ENCODE data around the gene UBQLN4. TPM values are rescaled to one million over a fixed set of nuclear protein-coding genes. Genes with fewer than 3 reads are reported as not detected.

Gene UBQLN4
- total RNA-seq, 1 donor from 2014 or later = 43.7 TPM

- H3K9me3 ChIP-seq (ENCODE audit: low read depth) = no peaks in the 10 kb centered on the region
- H3K27ac ChIP-seq = no peak overlapping the region
- TF ChIP-seq EZH2 (IDR thresholded peaks at IDR 0.05) = no peak
- no peak for TF ChIP-seq CTCF (IDR thresholded peaks at IDR 0.05)
- no peak for TF ChIP-seq EZH2phosphoT487 (IDR thresholded peaks at IDR 0.05)
- Mint-ChIP-seq H3K36me3 (peaks cover 47% of the 10 kb centered on the region), H3K27me3 (ENCODE audit: insufficient read depth, low read depth) (no peaks in the 10 kb centered on the region), H3K27ac (no peak overlapping the region), H3K4me3 (no peak overlapping the region), H3K4me1 (peaks cover 18% of the 10 kb centered on the region), H3K9me3 (no peaks in the 10 kb centered on the region)
- H3F3A ChIP-seq (ENCODE audit: low read depth) = peaks cover 13% of the 10 kb centered on the region
- H2AFZ ChIP-seq (replicated peaks) = no peak overlapping the region
- no peak overlapping the region for H3K4me2 ChIP-seq
- H3K79me2 ChIP-seq (ENCODE audit: low read depth) = peaks cover 30% of the 10 kb centered on the region
- no peak for DNase-seq (ENCODE audit: low spot score)
- peaks cover 31% of the 10 kb centered on the region for H3K36me3 ChIP-seq
- no peak overlapping the region for H3K4me3 ChIP-seq
- peaks cover 8% of the 10 kb centered on the region for H4K20me1 ChIP-seq (ENCODE audit: low read depth)
- no peaks in the 10 kb centered on the region for H3K27me3 ChIP-seq
- no peak overlapping the region for H3K9ac ChIP-seq
- H3K4me1 ChIP-seq = peaks cover 5% of the 10 kb centered on the region
Observed at GRCh38 chr1:156014829-156015228, 38.8 kb downstream of the UBQLN4 start.

GRCh38 chr1:156012051-156012817 is 41.4 kb downstream of the UBQLN4 start:
- Histone ChIP-seq H4K20me1 (ENCODE audit: low read depth) (peaks cover 22% of the 10 kb centered on the region), H3K36me3 (peaks cover 27% of the 10 kb centered on the region), H3K9me3 (ENCODE audit: low read depth) (no peaks in the 10 kb centered on the region), H3K9ac (no peak overlapping the region), H3K4me1 (peaks cover 15% of the 10 kb centered on the region), H3K79me2 (ENCODE audit: low read depth) (peaks cover 7% of the 10 kb centered on the region), H2AFZ (replicated peaks) (no peak overlapping the region), H3K27me3 (no peaks in the 10 kb centered on the region), H3K27ac (no peak overlapping the region), H3K4me3 (no peak overlapping the region), H3K4me2 (no peak overlapping the region), H3F3A (ENCODE audit: low read depth) (peaks cover 30% of the 10 kb centered on the region)
- H3K27ac Mint-ChIP-seq = no peak overlapping the region
- no peak for DNase-seq (ENCODE audit: low spot score)
- H3K9me3 Mint-ChIP-seq = no peaks in the 10 kb centered on the region
- H3K36me3 Mint-ChIP-seq = peaks cover 47% of the 10 kb centered on the region
- H3K4me1 Mint-ChIP-seq = peaks cover 23% of the 10 kb centered on the region
- H3K27me3 Mint-ChIP-seq (ENCODE audit: insufficient read depth, low read depth) = no peaks in the 10 kb centered on the region
- H3K4me3 Mint-ChIP-seq = no peak overlapping the region
- no peak for TF ChIP-seq EZH2 (IDR thresholded peaks at IDR 0.05)
- TF ChIP-seq CTCF (IDR thresholded peaks at IDR 0.05) = no peak
- no peak for TF ChIP-seq EZH2phosphoT487 (IDR thresholded peaks at IDR 0.05)

GRCh38 chr1:156009404-156009803 is 44.2 kb downstream of the UBQLN4 start:
- no peaks in the 10 kb centered on the region for H3K27me3 Mint-ChIP-seq (ENCODE audit: insufficient read depth, low read depth)
- peak; percentile 79 for DNase-seq (ENCODE audit: low spot score)
- H3K27me3 ChIP-seq = no peaks in the 10 kb centered on the region
- peaks cover 23% of the 10 kb centered on the region for H3K4me1 Mint-ChIP-seq
- TF ChIP-seq EZH2phosphoT487 (IDR thresholded peaks at IDR 0.05) = no peak
- no peak for TF ChIP-seq EZH2 (IDR thresholded peaks at IDR 0.05)
- TF ChIP-seq CTCF (IDR thresholded peaks at IDR 0.05) = no peak
- H3K4me3 Mint-ChIP-seq = peak overlapping the region; percentile 54
- H3K4me3 ChIP-seq = no peak overlapping the region
- no peak overlapping the region for H3K9ac ChIP-seq
- peak overlapping the region; percentile 42 for H3K27ac ChIP-seq
- peak overlapping the region; percentile 59 for H3K4me2 ChIP-seq
- no peaks in the 10 kb centered on the region for H3K79me2 ChIP-seq (ENCODE audit: low read depth)
- no peaks in the 10 kb centered on the region for H3K9me3 Mint-ChIP-seq
- no peak overlapping the region for H2AFZ ChIP-seq (replicated peaks)
- H3K36me3 Mint-ChIP-seq = peaks cover 36% of the 10 kb centered on the region
- H3K9me3 ChIP-seq (ENCODE audit: low read depth) = no peaks in the 10 kb centered on the region
- peak overlapping the region; percentile 68 for H3K27ac Mint-ChIP-seq
- peaks cover 40% of the 10 kb centered on the region for H3F3A ChIP-seq (ENCODE audit: low read depth)
- H3K4me1 ChIP-seq = peaks cover 19% of the 10 kb centered on the region
- peaks cover 22% of the 10 kb centered on the region for H4K20me1 ChIP-seq (ENCODE audit: low read depth)
- H3K36me3 ChIP-seq = peaks cover 11% of the 10 kb centered on the region
